Raji (cell line): ENCODE results near the gene SART3.

ENCODE experiments used
- POLR2A ChIP-seq: IDR thresholded peaks from 2 replicates; pipeline ENCODE4 v1.6.1; 2011; ENCODE audit warnings: low read depth, low read length, control low read depth; ENCODE audit not compliant: insufficient read depth

SART3 gene

DNA sequence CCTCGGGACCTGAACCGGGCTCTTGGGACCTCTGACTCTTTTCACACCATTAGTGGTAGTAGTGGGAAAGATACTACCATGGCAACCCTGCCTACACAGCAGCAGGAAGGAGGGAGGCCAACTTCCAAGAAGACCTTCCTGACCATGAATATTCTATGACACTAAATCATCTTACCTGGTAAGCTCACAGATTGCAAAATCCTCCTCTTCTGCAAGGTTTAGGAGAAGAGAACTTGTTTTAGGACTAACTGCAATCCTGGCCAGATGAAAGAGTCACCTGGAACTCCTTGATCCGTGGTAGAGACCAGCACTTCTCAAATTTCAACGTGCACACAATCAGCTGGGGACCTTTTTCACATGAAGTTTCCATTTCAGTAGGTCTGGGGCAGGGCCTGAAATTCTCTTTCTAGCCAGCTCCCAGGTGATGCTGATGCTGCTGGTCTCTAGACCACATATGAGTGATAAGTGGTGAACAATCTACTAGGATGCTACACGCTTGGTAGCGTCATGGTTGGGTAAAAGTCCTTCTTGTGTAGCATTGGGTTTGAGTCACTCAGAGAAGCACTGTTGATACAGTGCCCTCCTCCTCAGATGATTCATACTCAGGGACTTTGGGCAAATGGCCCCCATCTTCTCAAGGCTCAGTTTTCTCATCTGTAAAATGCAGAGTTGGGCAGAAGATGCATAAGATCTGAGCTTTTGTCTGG lies 81.5 kb downstream of the SART3 start:
- TF ChIP-seq POLR2A: no peak

DNA sequence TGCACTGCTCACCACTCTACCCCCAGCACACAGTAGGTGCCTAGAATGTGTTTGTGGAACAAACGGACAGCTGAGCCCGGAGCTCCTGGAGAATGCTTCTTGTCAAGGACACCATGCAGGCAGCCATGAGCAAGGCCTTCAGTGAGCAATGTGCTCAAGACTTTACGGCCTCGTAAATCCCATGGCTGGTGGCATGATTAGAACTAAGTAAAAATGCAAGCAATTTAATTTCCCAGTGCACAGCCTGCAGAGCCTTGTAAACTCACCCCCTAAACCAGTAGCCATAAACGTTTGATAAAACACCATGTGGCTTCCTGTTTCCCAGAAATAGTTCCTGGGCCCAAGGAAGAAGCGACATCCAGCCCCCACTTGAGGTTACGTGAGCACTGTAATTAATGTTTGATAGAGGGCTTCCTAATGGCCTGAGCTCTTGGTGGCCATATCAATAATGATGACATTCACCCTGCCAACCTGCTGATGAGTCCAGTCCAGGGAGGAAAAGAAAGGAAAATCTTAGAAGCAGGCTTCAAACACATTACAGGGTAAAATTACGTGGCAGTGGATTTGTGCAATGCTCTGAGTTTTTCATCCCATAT lies 82.3 kb downstream of the SART3 start:
- no peak for TF ChIP-seq POLR2A

DNA sequence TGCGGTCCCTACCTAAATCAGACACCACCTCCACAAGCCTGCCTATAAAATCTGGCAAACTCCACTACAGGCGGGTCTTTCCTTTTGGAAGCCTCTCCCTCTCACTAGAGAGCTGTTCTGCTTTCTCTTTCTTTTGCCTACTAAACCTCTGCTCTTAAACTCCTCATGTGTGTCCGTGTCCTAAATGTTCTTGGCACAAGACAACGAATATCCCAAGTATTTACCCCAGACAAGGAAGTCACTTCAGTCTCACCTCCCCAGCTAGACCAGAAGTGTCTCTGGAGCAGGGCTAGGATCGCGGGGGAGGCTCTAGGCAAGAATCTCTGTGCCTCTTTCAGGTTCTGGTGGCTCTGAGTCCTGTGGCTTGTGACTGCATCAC lies 83.1 kb downstream of the SART3 start:
- no peak for TF ChIP-seq POLR2A

DNA sequence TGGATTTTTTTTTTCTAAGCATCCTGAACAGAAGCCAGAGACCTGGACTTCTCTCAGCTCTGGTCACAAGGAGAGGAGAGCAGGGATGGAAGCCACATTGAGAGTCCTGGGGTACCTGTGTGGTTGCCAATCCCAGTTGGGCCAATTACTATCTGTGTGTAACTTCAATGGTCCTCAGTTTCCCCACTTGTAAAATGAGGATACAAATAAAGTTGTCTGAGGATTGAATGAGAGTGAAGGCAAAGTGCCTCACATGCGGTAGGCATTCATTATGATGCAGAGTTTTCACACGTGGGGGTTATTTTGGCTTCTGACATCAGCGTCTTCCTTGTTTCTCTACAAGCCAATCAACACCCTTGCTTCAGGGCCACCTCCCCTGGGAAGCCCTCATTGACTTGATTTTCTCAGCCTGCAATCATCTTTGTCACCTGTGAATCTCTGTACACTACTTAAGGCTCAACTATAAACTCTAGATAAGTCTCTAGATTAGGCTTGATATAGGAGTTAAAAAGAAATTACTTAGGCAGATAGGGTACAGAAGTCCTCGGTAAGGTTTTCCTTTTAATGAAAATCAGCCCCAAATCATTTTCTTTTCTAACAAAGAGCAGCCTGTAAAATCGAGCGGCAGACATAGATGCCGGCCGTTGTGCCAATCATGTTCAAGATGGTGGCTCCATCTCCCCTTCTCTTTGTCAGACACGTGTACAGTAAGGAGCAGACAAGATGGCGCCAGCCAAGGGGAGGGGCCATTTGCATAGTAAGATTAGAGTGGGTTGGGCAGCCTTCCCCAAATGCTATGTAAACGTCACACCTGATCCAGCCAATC lies 83.7 kb downstream of the SART3 start:
- no peak for TF ChIP-seq POLR2A

DNA sequence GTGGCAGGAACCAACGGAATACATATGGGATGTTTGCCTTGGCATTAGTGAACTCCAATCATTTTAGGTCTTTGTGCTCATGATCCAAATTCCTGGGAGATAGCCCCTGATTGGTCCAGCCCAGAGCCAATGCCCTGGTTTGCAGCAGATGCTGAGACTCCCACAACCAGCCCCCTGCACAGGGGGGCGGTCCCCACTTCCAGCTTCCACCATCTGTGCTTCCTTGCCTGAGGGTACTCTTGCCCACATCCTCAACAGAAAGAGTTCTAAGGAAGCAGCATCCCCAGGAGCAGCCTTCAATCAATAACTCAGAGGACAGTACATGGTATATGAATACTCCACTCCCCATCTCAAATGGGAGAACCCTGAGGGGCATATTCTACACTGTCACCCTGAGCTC lies 85.6 kb downstream of the SART3 start:
- TF ChIP-seq POLR2A: no peak

DNA sequence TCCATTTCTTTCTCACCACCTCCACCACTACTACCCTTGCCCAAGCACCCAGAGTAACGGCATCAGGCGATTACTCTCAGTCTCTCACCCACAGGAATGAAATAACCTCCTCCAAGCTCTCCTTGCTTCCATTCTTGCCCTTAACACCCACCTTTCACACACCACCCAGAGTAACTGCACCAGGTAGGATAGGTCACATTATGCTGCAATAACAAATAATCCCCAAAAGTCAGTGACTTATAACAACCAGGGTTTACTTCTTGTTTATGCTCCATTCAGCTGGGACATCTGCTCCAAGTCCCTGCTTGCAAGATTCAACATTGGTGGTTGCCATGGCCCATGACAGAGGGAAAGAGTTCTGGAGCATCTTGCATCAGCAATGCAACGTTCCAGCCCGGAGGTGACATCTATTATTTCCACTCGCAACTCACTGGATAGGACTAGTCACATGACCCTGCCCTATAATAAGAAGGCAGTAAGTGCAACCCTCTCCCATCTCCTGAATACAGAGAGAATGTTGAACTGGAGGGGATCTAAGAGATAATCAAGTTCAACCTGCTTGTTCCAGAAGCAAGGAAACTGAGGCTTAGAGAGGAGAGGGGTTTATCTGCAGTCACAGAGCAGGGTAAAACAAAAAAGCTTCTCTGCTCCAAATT lies 87.4 kb downstream of the SART3 start:
- TF ChIP-seq POLR2A: no peak
